ENCODE results near the gene PBXIP1.
"Not testable (repeated sequence)": the region's sequence is repeated elsewhere in the genome, so short reads cannot be mapped to it uniquely, and the experiment has no call there.

PBXIP1 gene

DNA sequence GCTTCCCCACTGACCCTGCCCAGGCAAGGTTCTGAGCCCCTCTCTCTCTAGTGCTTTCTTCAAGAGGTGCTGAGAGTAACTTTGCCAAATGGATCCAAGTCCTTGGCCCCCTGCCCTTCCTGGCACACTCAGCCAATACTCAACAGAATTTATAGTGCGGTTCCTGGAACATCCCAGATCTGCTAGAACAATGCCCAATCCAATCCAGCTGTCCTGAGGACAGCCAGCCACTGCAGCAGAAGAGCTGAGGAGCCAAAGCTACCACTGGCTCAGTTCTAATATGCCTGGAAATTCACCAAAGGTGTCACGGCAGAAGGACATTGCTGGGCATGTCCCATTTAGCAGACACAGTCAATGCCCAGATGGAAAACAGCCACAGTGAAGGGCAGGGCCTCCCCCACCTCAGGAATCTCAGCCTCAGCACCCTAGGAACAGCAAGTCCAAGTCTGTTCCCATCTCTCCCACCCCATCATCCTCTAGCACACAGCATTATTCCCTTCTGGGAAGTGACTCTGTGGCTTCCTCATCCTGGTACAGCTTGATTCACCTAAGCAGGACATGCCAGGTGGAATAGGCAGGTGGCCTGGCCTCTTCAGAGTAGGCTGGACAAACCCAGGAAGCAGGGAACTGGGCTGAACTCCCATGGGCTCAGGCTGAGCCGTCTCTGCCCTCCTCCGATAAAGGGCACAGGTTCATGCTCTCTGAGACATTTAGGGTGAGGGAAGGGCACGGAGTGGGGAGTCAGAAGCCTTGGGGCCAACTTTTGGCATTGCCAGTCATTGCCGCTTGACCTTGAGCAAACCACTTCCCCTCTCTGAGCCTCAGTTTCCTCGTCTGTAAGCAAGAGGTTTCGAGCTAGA lies 44.0 kb downstream of the PBXIP1 start:
- H3K4me1 ChIP-seq (ENCODE audit: insufficient read depth, low read length): no peaks in the 10 kb centered on the region
- H3K9me3 ChIP-seq (ENCODE audit: insufficient read depth, low read depth, low read length): peaks cover 16% of the 10 kb centered on the region
- no peak overlapping the region for H3K4me3 ChIP-seq (ENCODE audit: low read length)
- no peak overlapping the region for H3K9ac ChIP-seq (ENCODE audit: low read depth, low read length)
- H3K27ac ChIP-seq (ENCODE audit: low read length): no peak overlapping the region
- H3K27me3 ChIP-seq (ENCODE audit: insufficient read depth, low read length): no peaks in the 10 kb centered on the region
- no peaks in the 10 kb centered on the region for H3K36me3 ChIP-seq (ENCODE audit: insufficient read depth, low read depth, low read length)

DNA sequence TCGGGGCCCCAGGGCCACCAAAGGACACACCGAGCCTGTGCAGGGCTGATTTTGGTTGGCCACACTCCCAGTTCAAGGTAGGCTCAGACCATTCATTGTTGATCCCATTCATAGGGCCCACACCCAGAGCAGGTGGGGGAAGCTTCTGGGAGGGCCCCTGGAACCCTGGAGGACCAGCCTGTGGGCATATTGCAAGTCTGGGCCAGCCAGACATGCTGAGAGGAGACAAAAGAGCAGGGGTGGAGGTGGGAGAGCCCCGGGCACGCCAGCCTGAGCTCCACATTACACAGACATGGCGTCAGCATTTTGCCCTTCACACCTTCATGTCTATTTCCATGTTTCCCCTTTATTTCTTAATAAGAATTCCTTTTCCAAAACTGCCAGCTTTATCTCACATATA lies 45.0 kb downstream of the PBXIP1 start:
- no peak overlapping the region for H3K27ac ChIP-seq (ENCODE audit: low read length)
- H3K9me3 ChIP-seq (ENCODE audit: insufficient read depth, low read depth, low read length): peaks cover 16% of the 10 kb centered on the region
- no peak overlapping the region for H3K9ac ChIP-seq (ENCODE audit: low read depth, low read length)
- H3K4me1 ChIP-seq (ENCODE audit: insufficient read depth, low read length): no peaks in the 10 kb centered on the region
- no peak overlapping the region for H3K4me3 ChIP-seq (ENCODE audit: low read length)
- no peaks in the 10 kb centered on the region for H3K27me3 ChIP-seq (ENCODE audit: insufficient read depth, low read length)
- H3K36me3 ChIP-seq (ENCODE audit: insufficient read depth, low read depth, low read length): no peaks in the 10 kb centered on the region

DNA sequence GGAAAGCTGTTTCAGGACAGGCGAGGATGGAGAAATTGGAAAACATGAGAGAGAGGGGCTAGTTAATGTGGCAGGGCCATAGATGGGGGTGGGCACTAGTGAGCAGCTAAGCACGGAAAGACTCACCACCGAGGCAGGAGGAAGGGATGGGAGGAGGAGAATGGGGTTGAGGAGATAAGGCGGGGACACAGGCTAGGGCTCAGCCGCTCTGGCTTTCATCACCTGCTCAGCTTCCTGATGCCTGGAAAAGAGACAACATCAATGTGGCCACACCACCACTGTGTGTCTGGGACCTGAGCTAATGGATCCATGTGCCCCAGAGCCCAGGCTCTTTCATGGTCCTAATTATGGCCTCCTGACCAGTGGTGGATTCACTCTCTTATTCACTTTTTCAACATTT lies 47.0 kb downstream of the PBXIP1 start:
- Histone ChIP-seq H3K36me3 (ENCODE audit: insufficient read depth, low read depth, low read length) (no peaks in the 10 kb centered on the region), H3K4me3 (ENCODE audit: low read length) (no peak overlapping the region), H3K9ac (ENCODE audit: low read depth, low read length) (no peak overlapping the region), H3K27ac (ENCODE audit: low read length) (no peak overlapping the region), H3K27me3 (ENCODE audit: insufficient read depth, low read length) (no peaks in the 10 kb centered on the region), H3K4me1 (ENCODE audit: insufficient read depth, low read length) (no peaks in the 10 kb centered on the region), H3K9me3 (ENCODE audit: insufficient read depth, low read depth, low read length) (peaks cover 16% of the 10 kb centered on the region)

DNA sequence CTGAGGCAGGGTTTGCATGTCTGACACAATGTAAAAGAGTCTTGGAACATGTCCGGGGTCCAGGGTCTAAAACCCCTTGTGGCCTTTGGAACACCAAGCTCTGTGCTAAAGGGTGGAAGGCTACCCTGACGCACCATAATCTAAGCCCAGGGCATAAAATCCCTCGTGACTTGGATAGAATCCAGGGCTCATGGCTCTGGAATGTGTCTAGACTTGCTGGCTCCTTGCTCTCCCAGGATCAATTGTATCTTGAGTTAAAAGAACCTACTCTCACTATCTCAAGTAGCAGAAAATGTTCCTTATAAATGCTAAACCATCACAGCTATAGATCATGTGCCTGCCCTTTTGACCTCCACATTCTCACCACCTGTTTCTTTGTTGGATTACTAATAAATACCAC lies 47.8 kb downstream of the PBXIP1 start:
- not testable (repeated sequence) for H3K36me3 ChIP-seq (ENCODE audit: insufficient read depth, low read depth, low read length); H3K27me3 ChIP-seq (ENCODE audit: insufficient read depth, low read length); H3K4me1 ChIP-seq (ENCODE audit: insufficient read depth, low read length); H3K4me3 ChIP-seq (ENCODE audit: low read length); H3K27ac ChIP-seq (ENCODE audit: low read length); H3K9ac ChIP-seq (ENCODE audit: low read depth, low read length)
- H3K9me3 ChIP-seq (ENCODE audit: insufficient read depth, low read depth, low read length): peaks cover 16% of the 10 kb centered on the region

DNA sequence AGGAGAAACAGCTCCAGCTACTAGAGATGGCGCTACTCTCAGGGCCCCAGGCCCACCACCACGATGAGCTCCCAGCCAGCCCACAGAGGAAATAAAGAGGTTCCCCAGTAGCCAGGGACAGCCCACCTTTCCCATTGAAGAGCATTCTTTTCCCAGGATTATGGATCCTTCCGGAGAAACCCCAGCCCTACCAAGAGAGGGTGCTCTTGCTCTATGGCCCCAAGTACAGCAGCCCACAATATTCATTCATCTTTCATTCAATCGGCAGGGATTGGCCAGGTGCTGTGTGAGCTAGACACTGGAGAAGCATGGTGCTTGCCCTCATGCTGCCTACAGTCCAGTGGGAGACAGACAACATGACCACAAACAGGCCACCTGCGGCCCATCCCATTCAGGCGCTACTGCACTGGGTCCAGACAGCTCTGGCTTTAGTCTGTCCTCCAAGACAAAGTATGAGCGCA lies 49.2 kb downstream of the PBXIP1 start:
- Histone ChIP-seq H3K9ac (ENCODE audit: low read depth, low read length) (no peak overlapping the region), H3K36me3 (ENCODE audit: insufficient read depth, low read depth, low read length) (no peaks in the 10 kb centered on the region), H3K27ac (ENCODE audit: low read length) (no peak overlapping the region), H3K4me1 (ENCODE audit: insufficient read depth, low read length) (no peaks in the 10 kb centered on the region), H3K9me3 (ENCODE audit: insufficient read depth, low read depth, low read length) (peaks cover 16% of the 10 kb centered on the region), H3K27me3 (ENCODE audit: insufficient read depth, low read length) (no peaks in the 10 kb centered on the region), H3K4me3 (ENCODE audit: low read length) (no peak overlapping the region)

DNA sequence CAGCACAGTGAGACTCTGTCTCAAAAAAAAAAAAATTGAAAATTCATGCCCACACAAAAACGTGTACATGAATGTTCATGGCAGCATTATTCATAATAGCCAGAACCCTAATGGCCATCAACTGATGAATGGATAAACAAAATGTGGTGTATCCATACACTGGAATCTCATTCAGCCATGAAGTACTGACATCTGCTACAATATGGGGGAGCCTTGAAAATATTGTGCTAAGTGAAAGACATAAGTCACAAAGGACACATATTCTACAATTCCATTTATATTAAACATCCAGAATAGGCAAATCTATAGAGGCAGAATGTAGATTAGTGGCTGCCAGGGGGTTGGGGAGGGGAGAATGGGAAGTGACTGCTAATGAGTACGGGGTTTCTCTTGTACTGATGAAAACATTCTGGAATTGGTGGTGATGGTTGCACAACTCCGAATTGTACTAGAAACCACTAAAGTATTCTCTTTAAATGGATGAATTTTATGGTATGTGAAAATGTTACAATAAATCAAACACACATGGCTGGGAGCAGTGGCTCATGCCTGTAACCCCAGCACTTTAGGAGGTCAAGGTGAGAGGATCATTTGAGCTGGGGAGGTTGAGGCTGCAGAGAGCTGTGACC lies 52.8 kb downstream of the PBXIP1 start:
- no peaks in the 10 kb centered on the region for H3K27me3 ChIP-seq (ENCODE audit: insufficient read depth, low read length)
- no peak overlapping the region for H3K27ac ChIP-seq (ENCODE audit: low read length)
- no peaks in the 10 kb centered on the region for H3K36me3 ChIP-seq (ENCODE audit: insufficient read depth, low read depth, low read length)
- no peak overlapping the region for H3K9ac ChIP-seq (ENCODE audit: low read depth, low read length)
- no peak overlapping the region for H3K4me3 ChIP-seq (ENCODE audit: low read length)
- H3K4me1 ChIP-seq (ENCODE audit: insufficient read depth, low read length): no peaks in the 10 kb centered on the region
- peaks cover 6% of the 10 kb centered on the region for H3K9me3 ChIP-seq (ENCODE audit: insufficient read depth, low read depth, low read length)

DNA sequence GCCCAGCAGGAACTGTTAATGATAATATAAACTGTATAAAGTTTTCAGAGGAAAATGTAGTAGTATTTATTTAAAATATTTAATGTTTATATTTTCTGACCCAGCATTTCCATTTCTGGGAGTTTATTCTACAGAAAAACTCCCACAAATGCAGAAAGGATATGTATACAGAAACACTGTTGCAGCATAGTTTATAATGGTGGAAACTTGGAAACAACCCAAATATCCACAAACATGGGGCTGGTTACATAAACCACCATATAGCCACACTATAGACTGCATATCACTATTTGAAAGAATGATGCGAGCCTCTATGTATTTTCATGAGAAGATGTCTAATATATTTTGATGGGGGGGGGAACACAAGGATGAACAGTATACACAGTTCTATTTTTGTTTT lies 54.3 kb downstream of the PBXIP1 start:
- Histone ChIP-seq H3K4me1 (ENCODE audit: insufficient read depth, low read length) (no peaks in the 10 kb centered on the region), H3K4me3 (ENCODE audit: low read length) (no peak overlapping the region), H3K27me3 (ENCODE audit: insufficient read depth, low read length) (no peaks in the 10 kb centered on the region), H3K36me3 (ENCODE audit: insufficient read depth, low read depth, low read length) (no peaks in the 10 kb centered on the region), H3K9ac (ENCODE audit: low read depth, low read length) (no peak overlapping the region), H3K9me3 (ENCODE audit: insufficient read depth, low read depth, low read length) (no peaks in the 10 kb centered on the region), H3K27ac (ENCODE audit: low read length) (no peak overlapping the region)

DNA sequence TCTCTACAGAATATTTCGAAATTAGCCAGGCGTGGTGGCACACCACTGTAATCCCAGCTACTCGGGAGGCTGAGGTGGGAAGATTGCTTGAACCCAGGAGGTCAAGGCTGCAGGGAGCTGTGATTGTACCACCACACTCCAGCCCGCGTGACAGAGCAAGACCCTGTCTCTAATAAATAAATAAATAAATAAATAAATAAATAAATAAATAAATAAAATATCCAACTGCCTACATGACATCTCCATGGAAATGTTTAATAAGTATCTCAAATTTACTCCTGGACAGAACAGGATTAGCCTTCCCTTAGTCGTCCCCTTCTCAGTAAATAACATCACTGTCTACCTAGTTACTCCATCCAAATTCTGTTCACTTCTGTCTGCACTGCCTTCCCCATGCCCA lies 56.9 kb downstream of the PBXIP1 start:
- no peak overlapping the region for H3K9ac ChIP-seq (ENCODE audit: low read depth, low read length)
- no peaks in the 10 kb centered on the region for H3K4me1 ChIP-seq (ENCODE audit: insufficient read depth, low read length)
- H3K27ac ChIP-seq (ENCODE audit: low read length): no peak overlapping the region
- no peaks in the 10 kb centered on the region for H3K27me3 ChIP-seq (ENCODE audit: insufficient read depth, low read length)
- H3K9me3 ChIP-seq (ENCODE audit: insufficient read depth, low read depth, low read length): no peaks in the 10 kb centered on the region
- H3K4me3 ChIP-seq (ENCODE audit: low read length): no peak overlapping the region
- H3K36me3 ChIP-seq (ENCODE audit: insufficient read depth, low read depth, low read length): no peaks in the 10 kb centered on the region

DNA sequence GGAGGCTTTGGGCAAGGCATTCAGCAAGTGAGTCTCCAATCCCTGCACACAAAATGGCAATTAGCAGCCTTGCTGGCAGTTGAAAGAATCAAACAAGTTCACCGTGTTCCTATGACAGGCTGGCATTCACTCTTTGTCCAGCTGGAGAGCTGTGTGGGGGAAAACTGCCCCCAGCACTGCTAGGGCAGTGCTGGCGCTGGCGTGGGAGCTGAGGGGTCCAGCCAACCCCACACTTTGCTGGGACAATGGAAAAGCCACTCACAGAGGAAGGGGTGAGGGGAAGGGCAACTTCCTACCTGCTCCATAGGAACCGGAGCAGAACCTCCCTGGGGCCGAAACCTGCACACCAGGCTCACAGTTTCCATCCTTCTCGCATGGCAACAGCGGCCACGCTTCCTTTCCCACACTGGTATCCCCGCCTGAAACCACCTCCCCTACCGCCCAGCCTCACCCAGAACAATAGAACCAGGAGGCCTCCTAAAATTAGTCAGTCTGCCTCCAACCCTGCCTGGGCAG lies 59.1 kb downstream of the PBXIP1 start:
- no peak overlapping the region for H3K27ac ChIP-seq (ENCODE audit: low read length)
- no peak overlapping the region for H3K9ac ChIP-seq (ENCODE audit: low read depth, low read length)
- H3K27me3 ChIP-seq (ENCODE audit: insufficient read depth, low read length): no peaks in the 10 kb centered on the region
- H3K4me3 ChIP-seq (ENCODE audit: low read length): no peak overlapping the region
- no peaks in the 10 kb centered on the region for H3K4me1 ChIP-seq (ENCODE audit: insufficient read depth, low read length)
- no peaks in the 10 kb centered on the region for H3K36me3 ChIP-seq (ENCODE audit: insufficient read depth, low read depth, low read length)
- no peaks in the 10 kb centered on the region for H3K9me3 ChIP-seq (ENCODE audit: insufficient read depth, low read depth, low read length)

DNA sequence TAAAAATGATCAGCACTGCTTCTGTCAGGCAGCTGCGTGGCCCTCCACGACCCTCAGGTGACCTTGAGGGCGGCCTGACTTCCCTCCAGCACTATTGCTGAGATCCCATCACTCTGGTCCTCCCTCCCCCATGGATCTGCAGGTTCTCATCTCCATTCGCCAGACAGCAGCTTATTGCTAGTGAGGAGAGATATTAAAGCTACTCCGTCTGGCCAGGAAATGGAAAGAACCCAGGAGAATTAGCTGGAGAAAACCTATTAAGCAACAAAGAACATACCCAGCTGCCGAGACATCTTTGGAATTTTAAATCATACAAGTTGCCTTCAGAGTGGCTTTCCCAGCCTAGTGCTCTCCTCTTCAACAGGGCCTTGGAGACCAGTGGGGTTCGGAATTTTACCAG lies 60.1 kb downstream of the PBXIP1 start:
- no peak overlapping the region for H3K9ac ChIP-seq (ENCODE audit: low read depth, low read length)
- no peaks in the 10 kb centered on the region for H3K4me1 ChIP-seq (ENCODE audit: insufficient read depth, low read length)
- no peak overlapping the region for H3K4me3 ChIP-seq (ENCODE audit: low read length)
- no peak overlapping the region for H3K27ac ChIP-seq (ENCODE audit: low read length)
- no peaks in the 10 kb centered on the region for H3K27me3 ChIP-seq (ENCODE audit: insufficient read depth, low read length)
- H3K9me3 ChIP-seq (ENCODE audit: insufficient read depth, low read depth, low read length): no peaks in the 10 kb centered on the region
- H3K36me3 ChIP-seq (ENCODE audit: insufficient read depth, low read depth, low read length): no peaks in the 10 kb centered on the region
